ENCODE data around the gene CRYZ.

CRYZ gene

DNA sequence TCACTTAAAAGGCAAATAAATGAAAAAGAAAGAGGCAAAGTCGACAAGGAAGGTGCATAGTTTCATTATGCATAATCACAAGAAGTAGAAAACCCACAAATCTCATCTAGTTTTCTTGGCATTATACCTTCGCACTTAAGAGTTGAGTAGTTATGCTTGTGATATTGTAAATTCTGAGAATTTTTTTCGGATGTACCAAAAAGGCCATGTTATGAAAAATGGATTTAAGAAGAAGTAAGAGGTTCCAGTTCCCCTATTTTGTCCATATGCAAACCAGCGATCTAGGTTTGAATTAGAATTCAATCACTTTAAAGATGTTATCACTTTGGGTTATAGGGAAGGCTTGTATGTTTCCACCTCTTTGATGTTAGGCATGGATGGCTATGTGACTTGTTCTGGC lies 51.4 kb downstream of the CRYZ start:
- no peak overlapping the region for H3K27ac ChIP-seq
- TF ChIP-seq, protein P1, sequence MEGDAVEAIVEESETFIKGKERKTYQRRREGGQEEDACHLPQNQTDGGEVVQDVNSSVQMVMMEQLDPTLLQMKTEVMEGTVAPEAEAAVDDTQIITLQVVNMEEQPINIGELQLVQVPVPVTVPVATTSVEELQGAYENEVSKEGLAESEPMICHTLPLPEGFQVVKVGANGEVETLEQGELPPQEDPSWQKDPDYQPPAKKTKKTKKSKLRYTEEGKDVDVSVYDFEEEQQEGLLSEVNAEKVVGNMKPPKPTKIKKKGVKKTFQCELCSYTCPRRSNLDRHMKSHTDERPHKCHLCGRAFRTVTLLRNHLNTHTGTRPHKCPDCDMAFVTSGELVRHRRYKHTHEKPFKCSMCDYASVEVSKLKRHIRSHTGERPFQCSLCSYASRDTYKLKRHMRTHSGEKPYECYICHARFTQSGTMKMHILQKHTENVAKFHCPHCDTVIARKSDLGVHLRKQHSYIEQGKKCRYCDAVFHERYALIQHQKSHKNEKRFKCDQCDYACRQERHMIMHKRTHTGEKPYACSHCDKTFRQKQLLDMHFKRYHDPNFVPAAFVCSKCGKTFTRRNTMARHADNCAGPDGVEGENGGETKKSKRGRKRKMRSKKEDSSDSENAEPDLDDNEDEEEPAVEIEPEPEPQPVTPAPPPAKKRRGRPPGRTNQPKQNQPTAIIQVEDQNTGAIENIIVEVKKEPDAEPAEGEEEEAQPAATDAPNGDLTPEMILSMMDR (conservative IDR thresholded peaks at IDR 0.05; ENCODE audit: low read depth, low read length), result no peak
- no peaks in the 10 kb centered on the region for H3K79me2 ChIP-seq (ENCODE audit: insufficient read depth, low read depth)
- no peak overlapping the region for H3K4me2 ChIP-seq
- H4K20me1 ChIP-seq (ENCODE audit: insufficient read depth), result no peaks in the 10 kb centered on the region
- H3K4me1 ChIP-seq (ENCODE audit: low read depth, poor library complexity, severe bottlenecking), result no peaks in the 10 kb centered on the region
- no peaks in the 10 kb centered on the region for H3K36me3 ChIP-seq (ENCODE audit: insufficient read depth)
- H2AFZ ChIP-seq (ENCODE audit: low read depth), result no peak overlapping the region
- H3K4me3 ChIP-seq (IDR thresholded peaks at IDR 0.05; ENCODE audit: insufficient read depth, low read depth, low read length), result no peak overlapping the region
- no peak overlapping the region for H3K9ac ChIP-seq
- no peaks in the 10 kb centered on the region for H3K27me3 ChIP-seq (ENCODE audit: insufficient read depth, low read depth)

DNA sequence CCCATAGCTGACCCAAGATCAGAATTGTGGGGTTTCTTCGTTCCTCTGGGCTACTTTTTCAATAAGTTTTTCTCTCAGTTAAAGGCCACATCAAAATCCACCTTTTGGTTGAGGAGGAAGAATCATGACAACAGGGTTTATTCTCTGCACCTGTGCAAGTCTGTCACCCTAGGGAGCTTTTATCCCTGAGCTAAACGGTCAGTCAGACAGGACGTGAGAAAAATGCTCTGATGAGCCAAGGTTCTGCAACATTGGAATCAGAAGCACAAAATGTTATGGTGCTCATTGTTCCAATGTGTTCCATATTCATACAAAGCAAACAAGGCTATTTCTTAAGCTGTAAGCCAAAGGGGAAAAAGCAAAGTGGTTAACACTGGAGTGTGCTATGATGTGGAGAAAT lies 51.8 kb downstream of the CRYZ start:
- Histone ChIP-seq H3K27me3 (ENCODE audit: insufficient read depth, low read depth) (no peaks in the 10 kb centered on the region), H3K79me2 (ENCODE audit: insufficient read depth, low read depth) (no peaks in the 10 kb centered on the region), H3K4me3 (IDR thresholded peaks at IDR 0.05; ENCODE audit: insufficient read depth, low read depth, low read length) (no peak overlapping the region), H2AFZ (ENCODE audit: low read depth) (no peak overlapping the region), H3K9ac (no peak overlapping the region), H3K4me1 (ENCODE audit: low read depth, poor library complexity, severe bottlenecking) (no peaks in the 10 kb centered on the region), H3K36me3 (ENCODE audit: insufficient read depth) (no peaks in the 10 kb centered on the region), H4K20me1 (ENCODE audit: insufficient read depth) (no peaks in the 10 kb centered on the region), H3K27ac (no peak overlapping the region), H3K4me2 (no peak overlapping the region)
- TF ChIP-seq, protein P1 (conservative IDR thresholded peaks at IDR 0.05; ENCODE audit: low read depth, low read length), result no peak

GRCh38 chr1:74679811-74680210 lies 53.0 kb downstream of the CRYZ start:
- TF ChIP-seq, protein P1 (conservative IDR thresholded peaks at IDR 0.05; ENCODE audit: low read depth, low read length), result no peak

DNA sequence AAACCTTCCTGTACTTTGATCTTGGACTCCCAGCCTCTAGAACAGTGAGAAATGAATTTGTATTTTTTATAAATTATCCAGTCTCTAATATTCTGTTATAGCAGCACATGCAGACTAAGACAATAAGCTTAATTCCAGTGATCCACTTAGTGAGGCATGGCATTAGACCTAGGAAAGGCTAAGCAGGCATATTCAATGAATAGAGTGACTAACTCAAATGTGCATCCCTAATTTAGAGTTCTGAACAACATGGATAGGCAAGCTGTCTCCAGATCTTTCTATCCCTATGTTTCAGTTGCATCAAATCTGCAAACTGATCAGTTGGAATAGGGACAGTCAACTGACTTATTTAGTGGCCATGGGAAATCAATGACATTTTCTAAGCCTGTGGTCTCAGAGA lies 54.9 kb downstream of the CRYZ start:
- no peak overlapping the region for H3K4me2 ChIP-seq
- H3K27ac ChIP-seq, result no peak overlapping the region
- H3K27me3 ChIP-seq (ENCODE audit: insufficient read depth, low read depth), result no peaks in the 10 kb centered on the region
- H3K4me1 ChIP-seq (ENCODE audit: low read depth, poor library complexity, severe bottlenecking), result no peaks in the 10 kb centered on the region
- H3K4me3 ChIP-seq (IDR thresholded peaks at IDR 0.05; ENCODE audit: insufficient read depth, low read depth, low read length), result no peak overlapping the region
- H4K20me1 ChIP-seq (ENCODE audit: insufficient read depth), result no peaks in the 10 kb centered on the region
- no peak overlapping the region for H2AFZ ChIP-seq (ENCODE audit: low read depth)
- no peaks in the 10 kb centered on the region for H3K36me3 ChIP-seq (ENCODE audit: insufficient read depth)
- no peaks in the 10 kb centered on the region for H3K79me2 ChIP-seq (ENCODE audit: insufficient read depth, low read depth)
- TF ChIP-seq, protein P1 (conservative IDR thresholded peaks at IDR 0.05; ENCODE audit: low read depth, low read length), result no peak
- no peak overlapping the region for H3K9ac ChIP-seq

More at GRCh38 chr1:74679811-74680210, 53.0 kb downstream of the CRYZ start:
- Histone ChIP-seq H2AFZ (ENCODE audit: low read depth) (no peak overlapping the region), H3K79me2 (ENCODE audit: insufficient read depth, low read depth) (no peaks in the 10 kb centered on the region), H3K4me1 (ENCODE audit: low read depth, poor library complexity, severe bottlenecking) (no peaks in the 10 kb centered on the region), H3K36me3 (ENCODE audit: insufficient read depth) (no peaks in the 10 kb centered on the region), H4K20me1 (ENCODE audit: insufficient read depth) (no peaks in the 10 kb centered on the region), H3K4me3 (IDR thresholded peaks at IDR 0.05; ENCODE audit: insufficient read depth, low read depth, low read length) (no peak overlapping the region), H3K4me2 (no peak overlapping the region), H3K27ac (no peak overlapping the region), H3K27me3 (ENCODE audit: insufficient read depth, low read depth) (no peaks in the 10 kb centered on the region), H3K9ac (no peak overlapping the region)

Measured in KMS-11 (cell line).